Bronchial epithelial cell (primary cell): ENCODE data around the gene PRTFDC1. TPM values are rescaled to one million over a fixed set of nuclear protein-coding genes. Genes with fewer than 3 reads are reported as not detected.
A peak's percentile ranks its signal among the peaks of the same experiment; 100 is the strongest.

Experiments
- DNase-seq: peaks from one replicate; pipeline ENCODE4 v3.0.0-alpha.2; 2010; ENCODE audit warnings: low read depth
- FAIRE-seq: peaks from 2 replicates; lab custom pipeline; 2011; peaks lifted over from hg19 to GRCh38; lab: Jason Lieb, UNC
- H3K27me3 ChIP-seq: 2 replicates; pipeline ENCODE4 v1.5.1; 2011; ENCODE audit warnings: low read length; ENCODE audit not compliant: control insufficient read depth, insufficient read depth
- H3K36me3 ChIP-seq: 2 replicates; pipeline ENCODE4 v1.5.1; 2011; ENCODE audit warnings: low read length; ENCODE audit not compliant: control insufficient read depth, insufficient read depth
- H3K4me3 ChIP-seq: 2 replicates; pipeline ENCODE4 v1.5.1; 2011; ENCODE audit warnings: mild to moderate bottlenecking, low read depth, low read length, control low read depth
- CTCF ChIP-seq: IDR thresholded peaks from 2 replicates; pipeline ENCODE4 v1.5.1; 2011; ENCODE audit warnings: mild to moderate bottlenecking, moderate library complexity, low read length, control low read depth, inconsistent platforms; ENCODE audit not compliant: insufficient read depth, severe bottlenecking
- total RNA-seq: library from RNA; depleted of rRNA; stranded (reverse); fragments of >200 nt; gene quantifications from 2 replicates; pipeline ENCODE4 v1.2.1, GENCODE V29; 2014

The PRTFDC1 gene
- total RNA-seq, 1 donor from 2014 or later: 5.5 TPM

GRCh38 chr10:24851629-24852028, 100.8 kb downstream of the PRTFDC1 start:
- peak; percentile 90 for DNase-seq
- no peak for TF ChIP-seq CTCF
- Histone ChIP-seq H3K4me3 (no peak overlapping the region), H3K27me3 (no peaks in the 10 kb centered on the region), H3K36me3 (no peaks in the 10 kb centered on the region)
- FAIRE-seq: peak; percentile 90

DNA sequence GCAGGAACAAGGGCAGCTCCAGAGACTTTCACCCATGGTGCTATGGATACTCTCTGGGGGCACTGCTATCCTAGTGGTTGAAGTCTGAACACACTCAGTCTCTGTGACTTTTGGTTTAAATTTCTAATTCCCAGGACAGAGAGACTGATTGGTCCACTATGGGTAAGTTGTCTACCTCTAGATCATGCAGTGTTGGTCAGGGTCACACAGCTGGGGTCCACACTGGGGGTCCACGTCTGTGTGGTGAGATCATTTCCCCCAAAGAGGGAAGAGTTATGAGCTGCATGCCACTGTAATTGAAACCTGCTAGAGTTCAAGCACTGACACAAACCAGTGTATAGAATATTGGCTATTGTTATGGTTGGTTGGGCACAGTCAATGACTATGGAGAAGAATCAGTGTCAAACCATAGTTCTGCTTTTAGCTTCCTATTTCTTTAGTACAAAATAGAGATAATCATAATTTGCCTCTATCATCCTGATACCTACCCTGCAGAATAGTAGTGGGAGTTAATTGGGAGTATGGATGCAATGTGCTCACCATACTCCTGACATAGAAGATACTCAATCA, 101.6 kb downstream of the PRTFDC1 start:
- no peak for FAIRE-seq
- no peaks in the 10 kb centered on the region for H3K36me3 ChIP-seq
- no peak for DNase-seq
- H3K4me3 ChIP-seq: no peak overlapping the region
- no peak for TF ChIP-seq CTCF
- no peaks in the 10 kb centered on the region for H3K27me3 ChIP-seq

- H3K4me3 ChIP-seq: peak overlapping the region; percentile 29
- FAIRE-seq: no peak
- H3K27me3 ChIP-seq: no peaks in the 10 kb centered on the region
- peak; percentile 94 for DNase-seq
- TF ChIP-seq CTCF: no peak
- no peaks in the 10 kb centered on the region for H3K36me3 ChIP-seq
These were observed 102.7 kb downstream of the PRTFDC1 start for GRCh38 chr10:24849501-24850299.

- no peaks in the 10 kb centered on the region for H3K27me3 ChIP-seq
- no peaks in the 10 kb centered on the region for H3K36me3 ChIP-seq
- no peak for TF ChIP-seq CTCF
- peak overlapping the region; percentile 2 for H3K4me3 ChIP-seq
- peak; percentile 58 for DNase-seq
- FAIRE-seq: no peak
These were observed 103.4 kb downstream of the PRTFDC1 start for GRCh38 chr10:24849051-24849450.

GRCh38 chr10:24848195-24848594, 104.2 kb downstream of the PRTFDC1 start:
- Histone ChIP-seq H3K36me3 (no peaks in the 10 kb centered on the region), H3K4me3 (no peak overlapping the region), H3K27me3 (no peaks in the 10 kb centered on the region)
- no peak for TF ChIP-seq CTCF
- no peak for FAIRE-seq
- peak; percentile 20 for DNase-seq
